HCT116 (cell line): Measurements from ENCODE around the gene HSPA1A. TPM values are rescaled to one million over a fixed set of nuclear protein-coding genes. Genes with fewer than 3 reads are reported as not detected.
A peak's percentile ranks its signal among the peaks of the same experiment; 100 is the strongest.

Source experiments
- ATAC-seq: fragments of 200-7000 bp; cut with Tn5 transposase; 2 replicates; pipeline ENCODE4 v1.9.1; 2020; ENCODE audit warnings: mild to moderate bottlenecking, moderate library complexity
- BruUV-seq: library from RNA; stranded (reverse); fragments of 400-500 nt; replicated peaks from 2 replicates; lab custom pipeline; 2021; lab: Mats Ljungman, UMichigan
- CTCF ChIA-PET: fragments of 300-600 bp; sonication (Branson Sonifier 250); formaldehyde crosslinking; loops from one replicate; lab custom pipeline; 2021; ENCODE audit warnings: antibody characterized with exemption; lab: Charles Lee
- POLR2A ChIA-PET: fragments of 300-600, 350-600 bp; sonication (Branson Sonifier 250); formaldehyde crosslinking; loops from one replicate; lab custom pipeline; 2021; ENCODE audit warnings: antibody characterized with exemption; lab: Charles Lee
- RAD21 ChIA-PET, 2 experiments: fragments of 300-600 bp; sonication (Branson Sonifier 250); formaldehyde crosslinking; loops; one replicate each; lab custom pipeline; 2023; ENCODE audit warnings: low total read pairs in 2 of 2; ENCODE audit not compliant: uncharacterized antibody in 2 of 2, unreplicated experiment in 2 of 2, low non-redundant PET in 1 of 2; lab: Charles Lee
- DNase-seq: peaks from one replicate; pipeline ENCODE4 v3.0.0-alpha.2; 2010; ENCODE audit warnings: low read depth, low spot score
- H2AFZ ChIP-seq: fragments of 200-600 bp; shearing (Covaris generic), sonication (generic); 2 replicates; pipeline ENCODE4 v1.6.1; 2017; ENCODE audit warnings: low read depth, mixed run types, mixed read lengths, antibody characterized with exemption, low read length; ENCODE audit not compliant: poor library complexity, severe bottlenecking
- H3K27ac ChIP-seq: 2 replicates; pipeline ENCODE4 v1.5.1; 2012; ENCODE audit warnings: low read depth, low read length
- H3K27me3 ChIP-seq: fragments of 200-600 bp; sonication (generic); 2 replicates; pipeline ENCODE4 v1.6.1; 2016; ENCODE audit warnings: mixed run types, low read length, mixed read lengths; ENCODE audit not compliant: insufficient read depth
- H3K36me3 ChIP-seq, 2 experiments: fragments of 200-500 bp in 1 of 2; fragments of 200-600 bp in 1 of 2; sonication (Bioruptor generic) in 1 of 2; sonication (generic) in 1 of 2; 2 replicates each; pipeline versions ENCODE4 v1.5.1 to v1.6.1; 2014 to 2016; ENCODE audit warnings: low read length in 2 of 2, inconsistent platforms in 1 of 2, mixed read lengths in 1 of 2, mixed run types in 1 of 2; ENCODE audit not compliant: insufficient read depth in 2 of 2, control insufficient read depth in 1 of 2
- H3K4me1 ChIP-seq, 2 experiments: fragments of 200-600 bp in 1 of 2; sonication (generic) in 1 of 2; 2 replicates each; pipeline versions ENCODE4 v1.5.1 to v1.6.1; 2012 to 2017; ENCODE audit warnings: low read length in 2 of 2, inconsistent platforms in 1 of 2, mild to moderate bottlenecking in 1 of 2, mixed read lengths in 1 of 2, mixed run types in 1 of 2, moderate library complexity in 1 of 2; ENCODE audit not compliant: insufficient read depth in 2 of 2, control insufficient read depth in 1 of 2
- H3K4me2 ChIP-seq: fragments of 200-600 bp; sonication (generic); 2 replicates; pipeline ENCODE4 v1.6.1; 2017; ENCODE audit warnings: mixed run types, low read length, mixed read lengths
- H3K4me3 ChIP-seq, 2 experiments: fragments of 200-600 bp in 1 of 2; sonication (generic) in 1 of 2; replicated peaks in 1 of 2; 2 replicates each; pipeline ENCODE4 v1.5.1; 2011 to 2016; ENCODE audit warnings: low read length in 2 of 2, control low read depth in 1 of 2, low read depth in 1 of 2, mild to moderate bottlenecking in 1 of 2, mixed read lengths in 1 of 2, mixed run types in 1 of 2
- H3K79me2 ChIP-seq: fragments of 200-600 bp; sonication (generic); 2 replicates; pipeline ENCODE4 v1.6.1; 2017; ENCODE audit warnings: mild to moderate bottlenecking, mixed run types, low read length, moderate library complexity, mixed read lengths; ENCODE audit not compliant: insufficient read depth
- H3K9ac ChIP-seq: fragments of 200-600 bp; sonication (generic); 2 replicates; pipeline ENCODE4 v1.6.1; 2016; ENCODE audit warnings: low read length, mixed read lengths
- H3K9me2 ChIP-seq: fragments of 200-600 bp; sonication (generic), shearing (Covaris generic); 2 replicates; pipeline ENCODE4 v1.6.1; 2017; ENCODE audit warnings: mixed run types, mild to moderate bottlenecking, moderate library complexity; ENCODE audit not compliant: insufficient read depth
- H3K9me3 ChIP-seq, 2 experiments: fragments of 200-500 bp in 1 of 2; fragments of 200-600 bp in 1 of 2; sonication (Bioruptor generic) in 1 of 2; sonication (generic) in 1 of 2; 2 replicates each; pipeline ENCODE4 v1.6.1; 2014 to 2017; ENCODE audit warnings: low read length in 2 of 2, mixed read lengths in 2 of 2, inconsistent platforms in 1 of 2, low read depth in 1 of 2, mild to moderate bottlenecking in 1 of 2, mixed run types in 1 of 2, moderate library complexity in 1 of 2; ENCODE audit not compliant: control insufficient read depth in 1 of 2, insufficient read depth in 1 of 2
- H4K20me1 ChIP-seq: fragments of 200-600 bp; sonication (generic), shearing (Covaris generic); 2 replicates; pipeline ENCODE4 v1.6.1; 2017; ENCODE audit warnings: mixed run types, mild to moderate bottlenecking, moderate library complexity; ENCODE audit not compliant: insufficient read depth
- CBX3 ChIP-seq: IDR thresholded peaks from 2 replicates; pipeline ENCODE4 v1.6.1; 2012; ENCODE audit warnings: low read depth
- CEBPB ChIP-seq: IDR thresholded peaks from 2 replicates; pipeline ENCODE4 v1.6.1; 2012; ENCODE audit warnings: low read depth
- ELF1 ChIP-seq: IDR thresholded peaks from 2 replicates; pipeline ENCODE4 v1.6.1; 2012; ENCODE audit warnings: low read depth, borderline replicate concordance
- EZH2phosphoT487 ChIP-seq: fragments of 200-600 bp; IDR thresholded peaks from 2 replicates; pipeline ENCODE4 v1.6.1; 2018; ENCODE audit warnings: antibody characterized with exemption, borderline replicate concordance
- FOSL1 ChIP-seq: IDR thresholded peaks from 2 replicates; pipeline ENCODE4 v1.6.1; 2012; ENCODE audit warnings: low read depth
- JUND ChIP-seq: IDR thresholded peaks from 2 replicates; pipeline ENCODE4 v1.6.1; 2012
- POLR2A ChIP-seq: IDR thresholded peaks from 2 replicates; pipeline ENCODE4 v1.7.0; 2011; ENCODE audit warnings: borderline replicate concordance; ENCODE audit not compliant: insufficient read depth, insufficient read length; ENCODE audit errors: extremely low read depth
- RAD21 ChIP-seq: IDR thresholded peaks from 2 replicates; pipeline ENCODE4 v1.6.1; 2012; ENCODE audit warnings: low read depth, mild to moderate bottlenecking
- SIN3A ChIP-seq: IDR thresholded peaks from 2 replicates; pipeline ENCODE4 v1.6.1; 2012; ENCODE audit warnings: low read depth
- SP1 ChIP-seq: IDR thresholded peaks from 2 replicates; pipeline ENCODE4 v1.6.1; 2012; ENCODE audit warnings: low read depth
- ZFX ChIP-seq: fragments of 450-650 bp; IDR thresholded peaks from 2 replicates; pipeline ENCODE4 v1.6.1; 2017
- ZNF274 ChIP-seq: fragments of 200-500 bp; sonication (Bioruptor generic); IDR thresholded peaks from 2 replicates; pipeline ENCODE4 v1.6.1; 2014; ENCODE audit warnings: mild to moderate bottlenecking, low read depth, low read length, inconsistent platforms
- intact Hi-C: fragments of 100-400 bp; cut with micrococcal nuclease; formaldehyde crosslinking; loops from 2 replicates; pipeline ENCODE4 v1.10.0; 2022
- total RNA-seq: library from RNA; stranded (reverse); gene quantifications from one replicate; pipeline ENCODE4 v1.2.1, GENCODE V29; 2021; ENCODE audit not compliant: unreplicated experiment
- TF ChIP-seq, protein P1 (sequence below): IDR thresholded peaks from 2 replicates; pipeline ENCODE4 v1.6.1; 2012
- TF ChIP-seq, protein P2 (sequence below): IDR thresholded peaks from 2 replicates; pipeline ENCODE4 v1.6.1; 2011; ENCODE audit warnings: mild to moderate bottlenecking, low read length, moderate library complexity; ENCODE audit not compliant: insufficient replicate concordance; ENCODE audit errors: extremely low read depth
- TF ChIP-seq, protein P3 (sequence below): IDR thresholded peaks from 2 replicates; pipeline ENCODE4 v1.6.1; 2012; ENCODE audit warnings: low read depth

Gene HSPA1A
- total RNA-seq, 1 experiment from 2014 or later, result 5.0 TPM

DNA sequence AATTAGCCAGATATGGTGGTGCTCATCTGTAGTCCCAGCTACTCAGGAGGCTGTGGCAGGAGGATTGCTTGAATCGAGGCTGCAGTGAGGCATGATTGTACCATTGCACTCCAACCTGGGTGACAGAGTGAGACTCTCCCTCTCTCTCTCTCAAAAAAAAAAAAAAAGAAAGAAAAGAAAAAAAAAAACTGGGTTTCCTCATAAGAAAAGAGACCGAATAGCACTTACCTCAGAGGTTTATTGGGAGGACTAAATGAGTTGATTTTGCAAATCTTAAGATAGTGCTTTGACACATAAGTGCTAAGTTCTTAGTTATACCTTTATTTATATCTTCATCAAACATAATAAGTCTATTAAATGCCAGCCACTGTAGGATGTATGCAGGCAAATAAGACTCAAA, 44.5 kb upstream of the HSPA1A start:
- CTCF ChIA-PET, result interaction anchor here (1.7 to 2.2 kb wide), 3 partner anchors 41 to 67 kb away, joined by 7 to 13 read pairs (median 10); partner anchors contain the start of genes ABHD16A, DDAH2 and HSPA1B

More for the DNA sequence above, 44.5 kb upstream of the HSPA1A start:
- Histone ChIP-seq H3K4me1 (peaks cover 26 to 48% of the 10 kb centered on the region in 2 experiments), H3K27ac (no peak overlapping the region), H4K20me1 (no peaks in the 10 kb centered on the region), H3K4me3 (no peak overlapping the region), H3K36me3 (no peaks in the 10 kb centered on the region), H3K9me3 (no peaks in the 10 kb centered on the region), H3K9ac (no peak overlapping the region), H3K27me3 (no peaks in the 10 kb centered on the region), H3K4me2 (peak overlapping the region; percentile 14; the same call in 1 of the 2 replicates), H3K79me2 (no peaks in the 10 kb centered on the region), H2AFZ (no peak overlapping the region), H3K9me2 (no peaks in the 10 kb centered on the region)
- no TSS peak for BruUV-seq
- POLR2A ChIA-PET, result interaction anchor here (2.1 kb wide), 1 partner anchor 57 kb away, joined by 18 read pairs; the partner anchor contains the start of gene HSPA1B
- ATAC-seq (no peak), DNase-seq (no peak)
- TF ChIP-seq SP1, result no peak
- no peak for TF ChIP-seq RAD21
- no peak for TF ChIP-seq ZNF274
- TF ChIP-seq POLR2A, result no peak
- TF ChIP-seq EZH2phosphoT487, result no peak
- TF ChIP-seq, protein P1, sequence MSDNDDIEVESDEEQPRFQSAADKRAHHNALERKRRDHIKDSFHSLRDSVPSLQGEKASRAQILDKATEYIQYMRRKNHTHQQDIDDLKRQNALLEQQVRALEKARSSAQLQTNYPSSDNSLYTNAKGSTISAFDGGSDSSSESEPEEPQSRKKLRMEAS, result no peak
- TF ChIP-seq FOSL1, result no peak
- TF ChIP-seq, protein P2, sequence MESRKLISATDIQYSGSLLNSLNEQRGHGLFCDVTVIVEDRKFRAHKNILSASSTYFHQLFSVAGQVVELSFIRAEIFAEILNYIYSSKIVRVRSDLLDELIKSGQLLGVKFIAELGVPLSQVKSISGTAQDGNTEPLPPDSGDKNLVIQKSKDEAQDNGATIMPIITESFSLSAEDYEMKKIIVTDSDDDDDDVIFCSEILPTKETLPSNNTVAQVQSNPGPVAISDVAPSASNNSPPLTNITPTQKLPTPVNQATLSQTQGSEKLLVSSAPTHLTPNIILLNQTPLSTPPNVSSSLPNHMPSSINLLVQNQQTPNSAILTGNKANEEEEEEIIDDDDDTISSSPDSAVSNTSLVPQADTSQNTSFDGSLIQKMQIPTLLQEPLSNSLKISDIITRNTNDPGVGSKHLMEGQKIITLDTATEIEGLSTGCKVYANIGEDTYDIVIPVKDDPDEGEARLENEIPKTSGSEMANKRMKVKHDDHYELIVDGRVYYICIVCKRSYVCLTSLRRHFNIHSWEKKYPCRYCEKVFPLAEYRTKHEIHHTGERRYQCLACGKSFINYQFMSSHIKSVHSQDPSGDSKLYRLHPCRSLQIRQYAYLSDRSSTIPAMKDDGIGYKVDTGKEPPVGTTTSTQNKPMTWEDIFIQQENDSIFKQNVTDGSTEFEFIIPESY, result no peak
- no peak for TF ChIP-seq JUND
- TF ChIP-seq ZFX, result no peak
- TF ChIP-seq, protein P3, sequence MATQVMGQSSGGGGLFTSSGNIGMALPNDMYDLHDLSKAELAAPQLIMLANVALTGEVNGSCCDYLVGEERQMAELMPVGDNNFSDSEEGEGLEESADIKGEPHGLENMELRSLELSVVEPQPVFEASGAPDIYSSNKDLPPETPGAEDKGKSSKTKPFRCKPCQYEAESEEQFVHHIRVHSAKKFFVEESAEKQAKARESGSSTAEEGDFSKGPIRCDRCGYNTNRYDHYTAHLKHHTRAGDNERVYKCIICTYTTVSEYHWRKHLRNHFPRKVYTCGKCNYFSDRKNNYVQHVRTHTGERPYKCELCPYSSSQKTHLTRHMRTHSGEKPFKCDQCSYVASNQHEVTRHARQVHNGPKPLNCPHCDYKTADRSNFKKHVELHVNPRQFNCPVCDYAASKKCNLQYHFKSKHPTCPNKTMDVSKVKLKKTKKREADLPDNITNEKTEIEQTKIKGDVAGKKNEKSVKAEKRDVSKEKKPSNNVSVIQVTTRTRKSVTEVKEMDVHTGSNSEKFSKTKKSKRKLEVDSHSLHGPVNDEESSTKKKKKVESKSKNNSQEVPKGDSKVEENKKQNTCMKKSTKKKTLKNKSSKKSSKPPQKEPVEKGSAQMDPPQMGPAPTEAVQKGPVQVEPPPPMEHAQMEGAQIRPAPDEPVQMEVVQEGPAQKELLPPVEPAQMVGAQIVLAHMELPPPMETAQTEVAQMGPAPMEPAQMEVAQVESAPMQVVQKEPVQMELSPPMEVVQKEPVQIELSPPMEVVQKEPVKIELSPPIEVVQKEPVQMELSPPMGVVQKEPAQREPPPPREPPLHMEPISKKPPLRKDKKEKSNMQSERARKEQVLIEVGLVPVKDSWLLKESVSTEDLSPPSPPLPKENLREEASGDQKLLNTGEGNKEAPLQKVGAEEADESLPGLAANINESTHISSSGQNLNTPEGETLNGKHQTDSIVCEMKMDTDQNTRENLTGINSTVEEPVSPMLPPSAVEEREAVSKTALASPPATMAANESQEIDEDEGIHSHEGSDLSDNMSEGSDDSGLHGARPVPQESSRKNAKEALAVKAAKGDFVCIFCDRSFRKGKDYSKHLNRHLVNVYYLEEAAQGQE, result no peak
- no peak for TF ChIP-seq ELF1
- TF ChIP-seq CEBPB, result no peak
- no peak for TF ChIP-seq SIN3A
- TF ChIP-seq CBX3, result no peak
- intact Hi-C loops, result loop anchor here (5.0 kb wide), 1 partner anchor 1026 kb away; no protein-coding TSS in a partner anchor
- RAD21 ChIA-PET, result interaction anchor here in 1 of 2 experiments (0.7 to 1.4 kb wide), 3 partner anchors 29 to 89 kb away, joined by 3 to 7 read pairs (median 3); no protein-coding TSS in a partner anchor
